Measurements from ENCODE around the gene NFYC.

NFYC gene

DNA sequence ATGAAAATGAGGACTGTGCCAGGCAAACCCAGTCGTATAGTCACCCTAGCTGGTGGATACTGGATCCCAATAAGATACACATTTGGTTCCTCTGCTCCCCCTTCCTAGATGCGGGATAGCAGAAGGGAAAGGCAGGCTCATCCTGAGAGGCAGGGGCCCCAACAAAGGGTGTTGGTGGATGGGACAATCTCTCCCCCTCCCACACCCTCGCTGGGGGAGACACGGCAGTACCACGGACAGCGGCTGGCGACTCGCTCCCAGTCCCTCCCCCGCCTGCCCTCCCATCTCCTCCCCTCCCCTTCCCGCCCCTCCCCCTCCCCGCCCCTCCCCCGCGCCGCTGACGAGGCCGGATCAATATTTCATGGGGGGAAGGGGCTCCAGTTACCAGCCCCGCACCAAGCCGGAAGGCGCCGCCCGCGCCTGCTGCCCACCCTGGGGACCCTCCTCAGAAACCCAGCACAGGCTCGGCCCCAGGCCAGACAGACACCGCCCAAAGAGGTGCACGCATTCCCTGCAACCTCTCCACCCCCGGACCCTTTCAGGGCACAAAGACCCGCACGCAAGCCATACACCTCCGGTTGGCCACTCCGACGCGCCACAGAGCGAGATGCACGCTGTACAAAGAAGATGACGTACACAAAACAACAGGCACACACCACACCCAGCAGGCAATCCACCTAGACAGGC lies 37.5 kb upstream of the NFYC start:
- WGBS, 2 experiments (ENCODE audit: insufficient coverage in 2 of 2) = 13 to 19% methylated on average over 11 to 17 of the region's 35 CpGs
- no peaks in the 10 kb centered on the region for H3K9me3 ChIP-seq (ENCODE audit: control insufficient read depth, low read length)
- H3K4me3 ChIP-seq (ENCODE audit: extremely low read depth, insufficient read depth, low read length, poor library complexity, severe bottlenecking) = peak overlapping the region; percentile 18
- no peaks in the 10 kb centered on the region for H3K4me1 ChIP-seq (ENCODE audit: control insufficient read depth, insufficient read depth, low read length, poor library complexity, severe bottlenecking)
- H3K36me3 ChIP-seq (ENCODE audit: control insufficient read depth, insufficient read depth, low read length) = no peaks in the 10 kb centered on the region
- H3K27ac ChIP-seq (ENCODE audit: low read depth, low read length, severe bottlenecking) = no peak overlapping the region

DNA sequence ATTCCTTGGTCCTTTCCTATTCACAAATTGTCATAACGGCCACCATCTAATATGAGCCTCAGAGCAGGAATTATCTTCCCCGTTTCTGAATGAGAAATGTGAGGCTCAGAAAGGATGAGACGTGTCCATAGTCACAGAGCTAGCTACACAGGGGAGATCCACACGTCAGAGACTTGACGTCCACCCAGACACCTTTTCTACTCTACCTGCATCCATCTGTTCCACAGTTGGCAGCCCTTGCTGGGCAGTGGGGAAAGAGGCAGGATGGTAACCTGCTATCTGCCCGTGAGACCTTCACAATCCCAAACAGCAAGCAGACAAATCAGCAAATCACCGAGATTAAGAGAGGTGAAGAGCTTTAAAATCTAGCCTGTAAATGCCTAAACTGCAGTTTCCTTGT lies 34.5 kb upstream of the NFYC start:
- Histone ChIP-seq H3K4me1 (ENCODE audit: control insufficient read depth, insufficient read depth, low read length, poor library complexity, severe bottlenecking) (peaks cover 7% of the 10 kb centered on the region), H3K27ac (ENCODE audit: low read depth, low read length, severe bottlenecking) (no peak overlapping the region), H3K36me3 (ENCODE audit: control insufficient read depth, insufficient read depth, low read length) (no peaks in the 10 kb centered on the region), H3K4me3 (ENCODE audit: extremely low read depth, insufficient read depth, low read length, poor library complexity, severe bottlenecking) (no peak overlapping the region), H3K9me3 (ENCODE audit: control insufficient read depth, low read length) (no peaks in the 10 kb centered on the region)
- WGBS, 2 experiments (ENCODE audit: insufficient coverage in 2 of 2) = 90 to 100% methylated on average over 2 of the region's 7 CpGs

DNA sequence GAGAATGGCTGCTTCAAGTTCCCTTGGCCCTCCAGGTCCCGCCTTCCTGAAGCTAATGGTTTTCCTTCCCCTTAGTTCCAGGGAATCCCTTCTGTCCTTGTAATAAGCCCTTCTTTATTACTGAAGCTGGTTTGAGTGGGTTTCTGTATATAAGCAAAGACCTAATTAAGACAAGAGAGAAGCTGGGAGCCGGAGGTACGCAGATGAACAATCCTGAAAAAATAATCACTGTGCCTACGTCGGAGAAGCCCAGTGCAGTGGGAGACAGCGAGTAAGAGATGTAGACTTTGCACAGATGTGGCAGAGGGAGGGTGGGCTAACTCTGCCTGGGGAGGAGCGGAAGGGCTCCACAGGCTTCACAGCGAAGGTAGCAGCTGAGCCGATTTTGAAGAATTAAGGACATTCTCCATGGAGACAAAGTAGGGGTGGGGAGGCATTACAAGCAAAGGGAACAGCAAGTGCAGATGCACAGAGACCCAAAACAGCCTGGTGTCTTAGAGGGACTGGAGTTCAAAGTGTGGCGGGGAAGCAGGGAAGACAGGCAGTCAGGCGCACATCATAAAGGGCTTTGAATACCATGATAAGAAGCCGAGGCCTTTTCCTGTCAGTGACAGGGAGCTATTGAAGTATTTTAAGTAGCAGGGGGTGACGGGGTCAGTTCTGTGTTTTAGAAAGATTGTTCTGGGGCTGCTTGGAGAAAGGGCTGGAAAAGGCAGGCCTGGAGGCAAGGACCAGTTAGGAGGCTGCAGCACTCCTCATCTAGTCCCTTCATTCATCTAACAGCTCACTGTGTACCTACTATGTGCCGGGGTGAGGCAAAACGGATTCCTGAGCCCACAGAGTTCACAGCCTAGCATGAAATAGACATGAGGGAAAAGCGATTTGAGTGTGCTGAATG lies 32.5 kb upstream of the NFYC start:
- 87% methylated on average over 13 to 14 of the region's 16 CpGs for WGBS, 2 experiments (ENCODE audit: insufficient coverage in 2 of 2)
- H3K9me3 ChIP-seq (ENCODE audit: control insufficient read depth, low read length) = no peaks in the 10 kb centered on the region
- peak overlapping the region; percentile 3 for H3K27ac ChIP-seq (ENCODE audit: low read depth, low read length, severe bottlenecking)
- H3K36me3 ChIP-seq (ENCODE audit: control insufficient read depth, insufficient read depth, low read length) = no peaks in the 10 kb centered on the region
- peaks cover 12% of the 10 kb centered on the region for H3K4me1 ChIP-seq (ENCODE audit: control insufficient read depth, insufficient read depth, low read length, poor library complexity, severe bottlenecking)
- H3K4me3 ChIP-seq (ENCODE audit: extremely low read depth, insufficient read depth, low read length, poor library complexity, severe bottlenecking) = no peak overlapping the region

DNA sequence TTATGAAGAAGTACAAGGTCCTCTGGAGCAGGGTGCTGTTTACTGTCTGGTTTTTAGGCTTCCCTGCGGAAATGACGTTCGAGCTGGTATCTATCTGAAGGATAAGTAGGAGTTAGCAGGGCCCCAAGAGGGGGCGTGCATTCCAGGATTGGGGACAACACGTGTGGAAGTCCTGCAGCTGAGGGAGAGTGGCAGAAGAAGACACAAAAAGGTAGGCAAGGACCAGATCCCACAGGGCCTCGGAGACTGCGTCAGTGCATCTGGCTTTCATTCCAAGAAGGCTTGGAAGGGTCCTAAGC lies 31.9 kb upstream of the NFYC start:
- no peaks in the 10 kb centered on the region for H3K36me3 ChIP-seq (ENCODE audit: control insufficient read depth, insufficient read depth, low read length)
- 78 to 80% methylated on average over 5 to 7 of the region's 7 CpGs for WGBS, 2 experiments (ENCODE audit: insufficient coverage in 2 of 2)
- peaks cover 12% of the 10 kb centered on the region for H3K4me1 ChIP-seq (ENCODE audit: control insufficient read depth, insufficient read depth, low read length, poor library complexity, severe bottlenecking)
- H3K4me3 ChIP-seq (ENCODE audit: extremely low read depth, insufficient read depth, low read length, poor library complexity, severe bottlenecking) = no peak overlapping the region
- H3K9me3 ChIP-seq (ENCODE audit: control insufficient read depth, low read length) = no peaks in the 10 kb centered on the region
- H3K27ac ChIP-seq (ENCODE audit: low read depth, low read length, severe bottlenecking) = peak overlapping the region; percentile 3

GRCh38 chr1:40661678-40662077 lies 29.8 kb upstream of the NFYC start:
- H3K9me3 ChIP-seq (ENCODE audit: control insufficient read depth, low read length) = no peaks in the 10 kb centered on the region
- H3K4me3 ChIP-seq (ENCODE audit: extremely low read depth, insufficient read depth, low read length, poor library complexity, severe bottlenecking) = no peak overlapping the region
- H3K36me3 ChIP-seq (ENCODE audit: control insufficient read depth, insufficient read depth, low read length) = no peaks in the 10 kb centered on the region
- no peak overlapping the region for H3K27ac ChIP-seq (ENCODE audit: low read depth, low read length, severe bottlenecking)
- H3K4me1 ChIP-seq (ENCODE audit: control insufficient read depth, insufficient read depth, low read length, poor library complexity, severe bottlenecking) = peaks cover 14% of the 10 kb centered on the region
- 85 to 86% methylated on average over 4 of the region's 5 CpGs for WGBS, 2 experiments (ENCODE audit: insufficient coverage in 2 of 2)

DNA sequence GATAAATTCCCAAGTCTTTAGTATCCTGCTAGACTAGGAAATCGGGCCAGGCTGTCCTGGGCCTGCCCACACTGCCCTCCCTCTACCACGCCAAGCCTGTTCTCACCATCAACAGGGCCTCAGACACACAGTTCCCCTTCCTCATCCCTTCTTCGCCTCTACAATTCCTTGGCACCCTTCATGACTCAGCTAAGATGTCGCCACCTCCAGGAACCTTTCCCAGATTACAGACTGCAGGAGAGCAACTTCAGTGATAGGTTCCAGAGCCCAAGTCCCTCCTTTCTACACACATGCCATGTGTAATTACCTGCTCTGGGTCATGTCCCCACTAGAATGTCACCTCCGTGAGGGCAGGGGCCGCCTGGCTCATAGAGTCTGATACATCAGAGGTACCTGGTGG lies 29.4 kb upstream of the NFYC start:
- no peaks in the 10 kb centered on the region for H3K36me3 ChIP-seq (ENCODE audit: control insufficient read depth, insufficient read depth, low read length)
- H3K9me3 ChIP-seq (ENCODE audit: control insufficient read depth, low read length) = no peaks in the 10 kb centered on the region
- 80 to 81% methylated on average over 4 to 6 of the region's 6 CpGs for WGBS, 2 experiments (ENCODE audit: insufficient coverage in 2 of 2)
- no peak overlapping the region for H3K27ac ChIP-seq (ENCODE audit: low read depth, low read length, severe bottlenecking)
- H3K4me1 ChIP-seq (ENCODE audit: control insufficient read depth, insufficient read depth, low read length, poor library complexity, severe bottlenecking) = peaks cover 14% of the 10 kb centered on the region
- H3K4me3 ChIP-seq (ENCODE audit: extremely low read depth, insufficient read depth, low read length, poor library complexity, severe bottlenecking) = no peak overlapping the region

DNA sequence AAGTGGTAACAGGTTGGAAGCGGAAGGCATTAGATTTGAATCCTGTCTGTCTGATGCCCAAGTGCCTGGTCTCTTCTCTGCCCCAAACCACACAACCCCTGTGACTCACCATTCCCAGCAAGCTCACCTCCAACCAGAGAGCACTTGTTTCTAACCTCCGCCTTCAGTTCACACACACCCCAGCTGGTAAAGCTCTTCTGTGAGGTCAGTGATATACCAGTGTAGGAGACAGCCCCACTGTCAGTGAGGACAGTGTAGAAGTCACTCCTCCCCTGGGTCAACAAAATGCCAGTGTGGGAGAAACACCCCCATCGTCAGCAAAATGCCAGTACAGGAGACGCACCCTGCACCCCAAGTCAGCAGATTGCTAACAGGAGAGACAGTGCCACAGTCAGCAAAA lies 28.6 kb upstream of the NFYC start:
- Histone ChIP-seq H3K4me1 (ENCODE audit: control insufficient read depth, insufficient read depth, low read length, poor library complexity, severe bottlenecking) (peaks cover 14% of the 10 kb centered on the region), H3K27ac (ENCODE audit: low read depth, low read length, severe bottlenecking) (peak overlapping the region; percentile 6), H3K9me3 (ENCODE audit: control insufficient read depth, low read length) (no peaks in the 10 kb centered on the region), H3K36me3 (ENCODE audit: control insufficient read depth, insufficient read depth, low read length) (no peaks in the 10 kb centered on the region), H3K4me3 (ENCODE audit: extremely low read depth, insufficient read depth, low read length, poor library complexity, severe bottlenecking) (no peak overlapping the region)
- 85 to 87% methylated on average over 3 of the region's 4 CpGs for WGBS, 2 experiments (ENCODE audit: insufficient coverage in 2 of 2)

DNA sequence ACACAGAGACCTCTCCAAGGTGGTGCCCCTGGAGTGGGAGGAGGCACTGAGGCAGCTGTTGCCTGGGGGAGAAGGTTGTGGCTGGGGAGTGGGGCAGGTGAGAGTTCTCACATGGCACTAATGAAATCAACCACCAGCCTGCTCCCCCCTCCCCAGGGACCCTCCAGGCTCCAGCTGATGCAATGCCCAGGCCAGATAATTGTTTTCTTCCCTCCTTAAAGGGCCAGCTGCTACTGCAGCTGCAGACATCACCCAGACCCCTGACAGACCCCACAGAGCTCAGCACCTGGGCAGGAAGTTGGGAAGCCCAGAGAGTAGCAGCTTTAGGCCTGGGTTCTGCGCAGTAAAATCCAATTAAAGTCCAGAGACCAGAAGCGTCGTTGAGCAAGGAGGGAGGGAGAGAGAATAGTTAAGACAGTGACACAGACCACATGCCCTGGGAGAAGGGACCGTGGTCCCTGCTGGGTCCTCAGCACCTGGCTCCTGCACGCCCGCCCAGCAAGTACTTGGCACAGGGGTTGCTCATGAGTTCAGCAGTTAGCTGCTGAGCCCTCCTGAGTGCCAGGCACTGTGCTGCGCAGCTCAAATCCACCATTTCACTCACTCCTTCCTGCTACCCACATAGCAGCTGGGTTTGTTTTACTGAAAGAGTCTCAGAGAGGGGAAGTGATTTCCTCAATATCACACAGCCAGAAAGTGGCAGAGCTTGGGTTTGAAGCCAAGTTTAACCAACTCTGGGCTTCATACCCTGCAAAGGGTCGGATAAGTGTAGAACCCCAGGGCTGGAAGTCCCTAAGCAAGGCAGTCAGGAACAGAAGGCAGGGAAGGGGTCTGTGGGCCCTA lies 28.0 kb upstream of the NFYC start:
- Histone ChIP-seq H3K27ac (ENCODE audit: low read depth, low read length, severe bottlenecking) (peak overlapping the region; percentile 6), H3K36me3 (ENCODE audit: control insufficient read depth, insufficient read depth, low read length) (no peaks in the 10 kb centered on the region), H3K4me1 (ENCODE audit: control insufficient read depth, insufficient read depth, low read length, poor library complexity, severe bottlenecking) (peaks cover 14% of the 10 kb centered on the region), H3K9me3 (ENCODE audit: control insufficient read depth, low read length) (no peaks in the 10 kb centered on the region), H3K4me3 (ENCODE audit: extremely low read depth, insufficient read depth, low read length, poor library complexity, severe bottlenecking) (no peak overlapping the region)
- 72 to 80% methylated on average over 7 of the region's 8 CpGs for WGBS, 2 experiments (ENCODE audit: insufficient coverage in 2 of 2)

GRCh38 chr1:40664167-40664537 lies 27.4 kb upstream of the NFYC start:
- WGBS, 2 experiments (ENCODE audit: insufficient coverage in 2 of 2) = no CpG with 5 or more reads among the region's 1 CpG
- Histone ChIP-seq H3K9me3 (ENCODE audit: control insufficient read depth, low read length) (no peaks in the 10 kb centered on the region), H3K4me3 (ENCODE audit: extremely low read depth, insufficient read depth, low read length, poor library complexity, severe bottlenecking) (no peak overlapping the region), H3K4me1 (ENCODE audit: control insufficient read depth, insufficient read depth, low read length, poor library complexity, severe bottlenecking) (peaks cover 14% of the 10 kb centered on the region), H3K36me3 (ENCODE audit: control insufficient read depth, insufficient read depth, low read length) (no peaks in the 10 kb centered on the region), H3K27ac (ENCODE audit: low read depth, low read length, severe bottlenecking) (no peak overlapping the region)

GRCh38 chr1:40664791-40665190 lies 26.7 kb upstream of the NFYC start:
- H3K4me1 ChIP-seq (ENCODE audit: control insufficient read depth, insufficient read depth, low read length, poor library complexity, severe bottlenecking) = peaks cover 8% of the 10 kb centered on the region
- no peak overlapping the region for H3K27ac ChIP-seq (ENCODE audit: low read depth, low read length, severe bottlenecking)
- H3K36me3 ChIP-seq (ENCODE audit: control insufficient read depth, insufficient read depth, low read length) = no peaks in the 10 kb centered on the region
- WGBS, 2 experiments (ENCODE audit: insufficient coverage in 2 of 2) = 10 to 19% methylated on average over 2 of the region's 2 CpGs
- no peaks in the 10 kb centered on the region for H3K9me3 ChIP-seq (ENCODE audit: control insufficient read depth, low read length)
- peak overlapping the region; percentile 55 for H3K4me3 ChIP-seq (ENCODE audit: extremely low read depth, insufficient read depth, low read length, poor library complexity, severe bottlenecking)

Measured in mesodermal cell (in vitro differentiated cells).